A549 (cell line): ENCODE results near the gene TMEM154.

Experiments
- CHD4 ChIP-seq: fragments of 200-600 bp; sonication (generic); IDR thresholded peaks from 2 replicates; pipeline ENCODE4 v1.6.1; 2016; ENCODE audit warnings: antibody characterized with exemption, mild to moderate bottlenecking, borderline replicate concordance
- EP300 ChIP-seq, 2 experiments: fragments of >200 bp; sonication (Bioruptor Twin); formaldehyde crosslinking; IDR thresholded peaks; 2 replicates in 1 of 2; 3 replicates in 1 of 2; pipeline ENCODE4 v1.6.1; 2016 to 2017
- JUN ChIP-seq, 2 experiments: fragments of >200 bp; sonication (Bioruptor Twin); formaldehyde crosslinking; IDR thresholded peaks; 2 replicates in 1 of 2; 3 replicates in 1 of 2; pipeline ENCODE4 v1.6.1; 2016 to 2017
- NR3C1 ChIP-seq: fragments of >200 bp; sonication (Bioruptor Twin); formaldehyde crosslinking; IDR thresholded peaks from 3 replicates; pipeline ENCODE4 v1.6.1; 2017
- POLR2A ChIP-seq: IDR thresholded peaks from 2 replicates; pipeline ENCODE4 v1.6.1; 2012; ENCODE audit warnings: mild to moderate bottlenecking, low read length
- RARB ChIP-seq: fragments of 250-450 bp; sonication (Bioruptor Pico); IDR thresholded peaks from 2 replicates; pipeline ENCODE4 v1.8.0; 2021; ENCODE audit warnings: mild to moderate bottlenecking, moderate library complexity
- RFX5 ChIP-seq: fragments of 450-650 bp; IDR thresholded peaks from 2 replicates; pipeline ENCODE4 v1.7.1; 2014; ENCODE audit warnings: antibody characterized with exemption, mild to moderate bottlenecking, moderate library complexity
- RNF2 ChIP-seq: fragments of 200-600 bp; sonication (generic); IDR thresholded peaks from 2 replicates; pipeline ENCODE4 v1.6.1; 2016; ENCODE audit warnings: low read depth, mild to moderate bottlenecking, antibody characterized with exemption, moderate library complexity, borderline replicate concordance
- SMC3 ChIP-seq: fragments of >200 bp; sonication (Bioruptor Twin); formaldehyde crosslinking; IDR thresholded peaks from 3 replicates; pipeline ENCODE4 v1.6.1; 2018; ENCODE audit warnings: inconsistent platforms
- ZFP36 ChIP-seq: fragments of 450-650 bp; IDR thresholded peaks from 2 replicates; pipeline ENCODE4 v1.6.1; 2014; ENCODE audit warnings: borderline replicate concordance; ENCODE audit not compliant: partially characterized antibody
- TF ChIP-seq, protein P1 (sequence below): fragments of >200 bp; sonication (Bioruptor Twin); formaldehyde crosslinking; IDR thresholded peaks from 3 replicates; pipeline ENCODE4 v1.5.1; 2016
- TF ChIP-seq, protein P2 (sequence below): IDR thresholded peaks from 2 replicates; pipeline ENCODE4 v1.6.1; 2012
- TF ChIP-seq, protein P3 (sequence below): IDR thresholded peaks from 2 replicates; pipeline ENCODE4 v1.6.1; 2012; ENCODE audit warnings: low read depth, borderline replicate concordance

DNA sequence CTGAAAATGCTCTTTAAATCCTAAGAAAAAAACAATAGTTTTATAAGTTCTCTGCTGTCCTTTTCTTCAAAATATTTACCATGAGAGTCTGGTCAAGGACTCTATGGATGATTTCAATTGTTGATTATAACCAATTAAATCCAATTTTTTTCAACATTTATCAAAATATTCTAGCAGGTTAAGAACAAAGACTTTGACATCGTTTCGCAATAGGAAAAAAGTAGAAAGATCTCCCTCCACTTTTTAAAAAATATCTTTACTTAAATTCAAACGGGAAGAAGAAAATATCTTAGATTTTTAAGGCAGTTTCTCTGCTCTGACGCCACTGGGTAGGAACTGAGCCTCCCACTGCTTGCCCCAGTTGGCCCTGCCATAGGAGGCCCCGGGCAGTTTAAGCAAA is 44.7 kb upstream of the TMEM154 start:
- TF ChIP-seq, protein P1, sequence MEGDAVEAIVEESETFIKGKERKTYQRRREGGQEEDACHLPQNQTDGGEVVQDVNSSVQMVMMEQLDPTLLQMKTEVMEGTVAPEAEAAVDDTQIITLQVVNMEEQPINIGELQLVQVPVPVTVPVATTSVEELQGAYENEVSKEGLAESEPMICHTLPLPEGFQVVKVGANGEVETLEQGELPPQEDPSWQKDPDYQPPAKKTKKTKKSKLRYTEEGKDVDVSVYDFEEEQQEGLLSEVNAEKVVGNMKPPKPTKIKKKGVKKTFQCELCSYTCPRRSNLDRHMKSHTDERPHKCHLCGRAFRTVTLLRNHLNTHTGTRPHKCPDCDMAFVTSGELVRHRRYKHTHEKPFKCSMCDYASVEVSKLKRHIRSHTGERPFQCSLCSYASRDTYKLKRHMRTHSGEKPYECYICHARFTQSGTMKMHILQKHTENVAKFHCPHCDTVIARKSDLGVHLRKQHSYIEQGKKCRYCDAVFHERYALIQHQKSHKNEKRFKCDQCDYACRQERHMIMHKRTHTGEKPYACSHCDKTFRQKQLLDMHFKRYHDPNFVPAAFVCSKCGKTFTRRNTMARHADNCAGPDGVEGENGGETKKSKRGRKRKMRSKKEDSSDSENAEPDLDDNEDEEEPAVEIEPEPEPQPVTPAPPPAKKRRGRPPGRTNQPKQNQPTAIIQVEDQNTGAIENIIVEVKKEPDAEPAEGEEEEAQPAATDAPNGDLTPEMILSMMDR: no peak
- TF ChIP-seq NR3C1: no peak
- no peak for TF ChIP-seq CHD4
- no peak for TF ChIP-seq RFX5
- TF ChIP-seq, protein P2, sequence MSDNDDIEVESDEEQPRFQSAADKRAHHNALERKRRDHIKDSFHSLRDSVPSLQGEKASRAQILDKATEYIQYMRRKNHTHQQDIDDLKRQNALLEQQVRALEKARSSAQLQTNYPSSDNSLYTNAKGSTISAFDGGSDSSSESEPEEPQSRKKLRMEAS: no peak
- TF ChIP-seq POLR2A: no peak
- TF ChIP-seq, protein P3, sequence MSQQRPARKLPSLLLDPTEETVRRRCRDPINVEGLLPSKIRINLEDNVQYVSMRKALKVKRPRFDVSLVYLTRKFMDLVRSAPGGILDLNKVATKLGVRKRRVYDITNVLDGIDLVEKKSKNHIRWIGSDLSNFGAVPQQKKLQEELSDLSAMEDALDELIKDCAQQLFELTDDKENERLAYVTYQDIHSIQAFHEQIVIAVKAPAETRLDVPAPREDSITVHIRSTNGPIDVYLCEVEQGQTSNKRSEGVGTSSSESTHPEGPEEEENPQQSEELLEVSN: no peak
- TF ChIP-seq SMC3: no peak
- no peak for TF ChIP-seq ZFP36
- TF ChIP-seq JUN (IDR thresholded peaks at IDR 0.05): no peak
- TF ChIP-seq RNF2: no peak
- TF ChIP-seq RARB (CRISPR knock-in tag): no peak
- no peak for TF ChIP-seq EP300 (IDR thresholded peaks at IDR 0.05)
